CD4-positive, alpha-beta T cell treated with Interleukin-17A for 1 hour (primary cell): Measurements from ENCODE around the gene FECH.

Experiments used
- DNase-seq: peaks from one replicate; pipeline ENCODE4 v3.0.0-alpha.2; 2020

Gene FECH

DNA sequence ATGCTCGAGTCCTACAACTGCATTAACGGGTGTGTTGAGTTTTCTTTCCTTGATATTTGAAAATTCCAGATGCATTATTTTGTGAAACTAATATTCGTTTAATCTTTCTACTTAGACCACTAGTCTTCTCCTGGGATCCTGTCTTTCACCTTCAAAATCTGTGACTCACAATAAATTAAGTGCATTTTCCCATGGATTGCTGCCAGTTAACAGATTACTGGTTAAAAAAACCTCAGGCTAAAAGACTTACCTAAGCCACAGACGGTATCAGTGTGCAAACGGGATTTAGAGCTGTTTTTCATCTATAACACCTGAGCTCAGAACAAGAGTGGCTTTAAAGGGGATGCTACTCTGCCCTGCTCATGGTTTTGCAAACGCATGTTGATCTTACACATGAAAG is 10.2 kb downstream of the FECH start:
- DNase-seq: no peak

DNA sequence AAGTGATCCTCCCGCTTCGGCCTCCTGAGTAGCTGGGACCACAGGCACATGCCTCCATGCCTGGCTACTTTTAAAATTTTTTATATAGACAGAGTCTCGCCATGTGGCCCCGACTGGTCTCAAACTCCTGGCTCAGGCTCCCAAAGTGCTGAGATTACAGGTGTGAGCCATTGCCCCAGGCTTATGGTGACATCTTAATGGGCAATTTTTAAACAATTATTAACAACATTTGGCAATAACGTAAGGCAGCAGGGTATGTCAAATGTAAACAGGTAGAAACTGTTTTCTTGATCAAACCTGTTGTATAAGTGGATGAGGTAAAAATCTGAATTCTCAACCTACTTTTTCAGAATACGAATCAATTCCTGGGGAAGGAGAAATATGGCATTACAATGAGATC is 11.0 kb downstream of the FECH start:
- DNase-seq: no peak

DNA sequence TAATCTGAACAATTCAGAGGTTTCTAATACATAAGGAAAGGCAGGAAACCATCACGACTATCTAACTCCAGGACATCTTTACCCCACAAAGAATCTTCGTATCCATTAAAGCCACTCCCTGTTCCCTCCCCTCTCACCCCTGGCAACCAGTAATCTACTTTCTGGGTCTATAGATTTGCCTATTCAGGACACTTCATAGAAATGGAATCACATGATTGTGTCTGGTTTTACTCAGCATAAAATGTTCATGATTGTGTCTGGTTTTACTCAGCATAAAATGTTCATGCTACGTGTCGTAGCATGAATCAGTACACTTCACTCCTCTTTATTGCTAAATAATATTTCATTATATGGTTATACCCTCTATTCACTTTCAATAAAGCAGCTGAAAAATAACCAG is 11.6 kb downstream of the FECH start:
- DNase-seq: no peak

DNA sequence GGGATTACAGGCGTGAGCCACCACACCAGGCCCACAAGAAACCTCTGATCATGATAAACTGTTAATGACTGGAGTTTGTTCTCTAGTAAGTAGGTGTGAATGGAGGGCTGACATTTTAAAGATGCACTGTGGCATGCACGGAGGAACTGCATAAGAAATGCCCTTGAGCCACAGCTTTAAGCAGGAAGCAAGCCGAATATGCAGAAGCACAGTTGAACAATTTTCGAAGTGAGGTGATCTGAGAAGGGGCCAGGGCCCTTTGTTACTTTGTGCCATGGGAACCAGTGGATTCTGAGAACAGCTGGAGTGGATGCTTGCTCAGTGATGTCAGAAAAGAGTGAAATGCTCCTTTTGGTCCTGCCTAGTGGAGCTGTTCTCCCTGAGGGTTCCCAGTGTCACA is 16.3 kb downstream of the FECH start:
- DNase-seq: no peak

DNA sequence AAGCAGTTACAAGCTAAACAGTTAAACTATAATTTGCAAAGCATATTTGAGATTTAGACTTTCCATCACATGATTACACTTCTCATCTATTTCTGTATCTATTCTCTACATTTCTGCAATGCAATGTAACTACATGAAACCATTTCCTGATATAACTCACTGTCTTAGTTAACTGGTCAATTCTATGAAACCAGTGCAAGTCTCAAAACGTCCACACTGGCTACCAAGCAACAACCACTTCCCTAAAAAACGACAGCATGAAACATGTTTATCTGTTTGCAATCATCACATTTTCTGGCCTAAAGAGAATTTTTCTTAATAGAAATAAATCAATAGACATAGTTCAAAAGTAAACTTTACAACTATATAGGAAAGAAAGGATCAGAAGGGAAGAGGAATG is 17.4 kb downstream of the FECH start:
- DNase-seq: no peak

DNA sequence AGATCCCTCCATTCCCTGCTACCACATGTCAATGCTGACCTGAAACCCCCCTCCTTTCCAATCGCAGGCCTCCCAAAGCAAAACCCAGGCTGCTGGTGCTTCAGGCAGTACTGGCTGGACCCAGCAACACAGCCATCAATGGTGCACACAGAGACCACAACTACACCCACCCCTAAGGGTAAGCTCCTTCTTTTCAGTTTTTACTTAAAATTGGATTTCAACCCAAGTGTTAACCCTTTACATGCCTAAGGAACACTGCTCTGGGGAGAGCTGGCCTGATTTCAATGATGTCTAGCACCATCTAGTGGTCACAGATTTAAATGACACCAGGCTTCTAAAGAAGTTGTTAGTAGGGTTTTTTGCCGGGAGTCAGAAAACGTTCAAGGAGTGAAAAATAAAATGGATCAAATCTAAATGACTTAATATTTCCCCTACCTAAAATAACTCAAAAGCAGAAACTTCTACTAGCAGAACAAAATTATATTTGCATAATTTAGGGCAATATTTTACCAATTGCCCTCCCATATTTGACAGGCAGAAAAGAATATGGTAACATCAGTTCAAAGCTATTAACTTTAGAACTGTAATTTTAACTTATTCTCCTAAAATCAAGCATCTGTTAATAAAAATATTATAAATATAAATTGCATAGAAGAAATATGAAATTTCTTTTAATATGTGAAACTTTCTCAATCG is 24.6 kb downstream of the FECH start:
- DNase-seq: peak; percentile 61

DNA sequence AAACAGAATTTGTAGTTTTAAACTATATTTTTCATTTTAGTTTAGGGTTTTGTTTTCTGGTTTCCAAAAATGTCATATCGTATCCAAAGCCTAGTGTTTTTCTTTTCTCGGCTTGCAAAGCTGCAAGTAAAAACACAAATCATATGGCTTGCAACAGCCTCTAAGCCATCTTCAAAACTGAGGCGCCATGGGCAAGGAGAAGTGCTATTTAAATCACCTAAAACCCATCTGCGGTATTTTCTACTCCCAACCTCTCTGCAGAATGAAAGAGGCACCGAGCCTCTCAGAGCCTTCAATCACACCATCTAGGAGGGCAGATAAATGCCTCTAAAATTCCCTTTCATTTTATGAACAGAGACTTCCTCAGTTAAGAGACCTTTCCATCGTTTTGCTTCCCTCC is 25.2 kb downstream of the FECH start:
- no peak for DNase-seq

DNA sequence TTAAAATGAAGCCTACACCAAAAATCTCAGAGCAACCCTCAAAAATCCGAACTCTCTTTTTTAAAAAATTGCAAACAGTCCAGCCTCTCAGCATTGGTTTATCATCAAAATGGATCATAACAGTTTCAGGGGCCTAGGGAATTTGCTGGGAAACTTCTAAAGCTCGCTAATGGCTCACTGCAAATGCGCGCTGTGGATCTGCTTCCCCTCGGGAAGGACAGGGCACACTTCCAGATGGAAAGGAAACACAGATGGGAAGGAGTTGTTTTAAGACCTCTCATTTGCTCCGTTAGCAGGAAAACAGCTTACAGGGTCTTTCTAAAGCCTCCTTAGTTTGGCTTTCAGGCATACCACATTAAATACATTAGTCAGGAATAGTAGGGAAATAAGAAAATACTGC is 27.2 kb downstream of the FECH start:
- DNase-seq: no peak

DNA sequence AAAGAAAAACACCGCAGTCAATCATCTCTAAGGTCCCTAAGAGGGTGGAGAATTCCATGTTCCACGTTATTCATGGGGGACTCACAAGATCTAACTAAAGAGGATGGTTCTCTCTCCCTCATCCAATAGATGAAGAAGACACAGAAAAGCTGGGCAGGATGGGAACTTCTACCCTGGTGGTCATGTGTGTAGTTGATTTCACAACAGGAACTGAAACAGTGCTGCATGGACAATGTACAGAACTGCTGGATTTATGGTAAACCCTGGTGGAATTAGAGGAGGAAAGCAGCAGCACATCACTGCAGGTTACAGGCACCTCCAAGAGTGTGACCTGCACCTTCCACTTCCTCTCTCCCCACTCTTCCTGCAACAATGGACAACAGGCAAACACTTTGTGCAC is 31.4 kb downstream of the FECH start:
- no peak for DNase-seq

DNA sequence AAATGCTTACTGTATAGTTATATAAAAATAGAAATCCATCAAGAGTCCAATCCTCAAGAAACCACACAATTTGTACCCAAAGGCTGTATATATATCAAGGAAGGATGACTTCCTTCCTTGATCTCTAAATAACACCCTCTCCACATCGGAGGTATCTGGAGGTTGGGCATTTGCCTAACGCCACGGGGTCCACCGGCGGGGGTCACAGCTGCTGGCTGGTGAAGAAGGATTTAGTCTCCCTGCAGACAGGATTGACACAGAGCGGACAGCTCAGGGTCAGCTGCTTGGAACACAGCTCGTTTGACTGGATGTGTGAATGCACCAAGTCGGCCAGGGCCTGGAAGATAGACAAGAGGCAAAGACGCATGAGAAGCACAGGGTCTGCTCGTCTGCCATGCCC is 36.0 kb downstream of the FECH start:
- DNase-seq: no peak

DNA sequence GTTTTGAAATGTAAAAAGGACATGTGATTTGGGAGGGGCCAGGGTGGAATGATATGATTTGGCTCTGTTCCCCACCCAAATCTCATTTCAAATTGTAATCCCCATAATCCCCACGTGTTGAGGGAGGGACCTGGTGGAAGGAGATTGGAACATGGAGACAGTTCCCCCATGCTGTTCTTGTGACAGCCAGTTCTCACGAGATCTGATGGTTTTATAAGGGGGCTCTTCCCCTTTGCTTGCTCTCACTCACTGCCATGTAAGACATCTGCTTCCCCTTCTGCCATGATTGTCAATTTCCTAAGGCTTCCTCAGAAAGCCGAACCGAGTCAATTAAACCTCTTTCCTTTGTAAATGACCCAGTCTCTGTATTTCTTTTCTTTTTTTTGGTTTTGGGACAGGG is 39.2 kb downstream of the FECH start:
- DNase-seq: no peak

DNA sequence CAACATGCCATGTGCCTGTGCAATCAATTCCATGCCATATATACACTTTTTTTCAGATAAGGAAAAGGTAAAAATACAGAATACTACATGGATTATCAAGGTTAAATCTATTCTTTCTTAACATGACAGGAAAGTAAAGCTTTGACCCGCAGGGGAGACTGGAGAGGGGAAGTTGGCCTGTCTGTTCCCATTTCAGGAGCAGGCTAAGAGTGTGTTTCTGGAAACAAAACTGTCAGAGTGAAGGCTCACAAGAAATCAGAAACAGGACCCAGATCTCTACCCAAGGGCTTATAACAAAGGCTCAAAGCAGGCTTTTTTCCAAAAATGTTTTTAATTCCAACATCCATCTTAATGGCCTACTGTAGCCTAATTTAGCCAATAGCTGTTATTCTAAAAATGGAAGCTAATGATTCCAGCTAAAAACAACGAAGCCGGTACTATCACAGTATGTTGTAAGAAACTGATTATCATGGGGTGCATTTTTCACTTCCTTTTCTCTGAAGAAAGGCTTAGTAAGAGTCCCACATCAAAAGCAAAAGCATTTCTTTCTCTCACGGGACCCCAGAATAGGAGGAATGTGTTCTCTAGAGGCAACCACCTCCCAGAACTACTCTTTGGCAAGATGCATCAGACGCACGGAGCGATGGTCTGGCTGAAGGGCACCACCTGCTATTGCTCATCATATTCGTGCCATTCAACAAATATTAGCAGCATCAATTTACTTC is 41.4 kb downstream of the FECH start:
- DNase-seq: no peak

DNA sequence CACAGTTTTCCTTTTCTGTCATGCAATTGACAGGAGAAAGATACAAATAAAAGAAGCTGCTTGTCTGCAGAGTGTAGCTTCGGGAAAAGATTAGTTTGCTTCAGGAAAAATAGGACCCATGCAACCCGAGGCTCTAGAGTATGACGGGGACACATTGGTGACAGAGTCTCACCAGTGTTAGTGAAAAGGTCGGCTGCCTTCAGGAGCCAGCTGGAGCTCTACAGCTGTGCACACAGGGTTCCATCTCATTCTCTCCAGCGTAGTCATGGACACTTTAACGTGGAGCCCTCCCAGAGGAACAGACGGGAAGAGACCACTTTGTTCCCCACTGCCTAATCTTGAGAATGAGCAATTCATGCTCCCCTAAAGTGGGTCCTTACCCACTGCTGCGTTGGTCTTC is 42.9 kb downstream of the FECH start:
- no peak for DNase-seq

DNA sequence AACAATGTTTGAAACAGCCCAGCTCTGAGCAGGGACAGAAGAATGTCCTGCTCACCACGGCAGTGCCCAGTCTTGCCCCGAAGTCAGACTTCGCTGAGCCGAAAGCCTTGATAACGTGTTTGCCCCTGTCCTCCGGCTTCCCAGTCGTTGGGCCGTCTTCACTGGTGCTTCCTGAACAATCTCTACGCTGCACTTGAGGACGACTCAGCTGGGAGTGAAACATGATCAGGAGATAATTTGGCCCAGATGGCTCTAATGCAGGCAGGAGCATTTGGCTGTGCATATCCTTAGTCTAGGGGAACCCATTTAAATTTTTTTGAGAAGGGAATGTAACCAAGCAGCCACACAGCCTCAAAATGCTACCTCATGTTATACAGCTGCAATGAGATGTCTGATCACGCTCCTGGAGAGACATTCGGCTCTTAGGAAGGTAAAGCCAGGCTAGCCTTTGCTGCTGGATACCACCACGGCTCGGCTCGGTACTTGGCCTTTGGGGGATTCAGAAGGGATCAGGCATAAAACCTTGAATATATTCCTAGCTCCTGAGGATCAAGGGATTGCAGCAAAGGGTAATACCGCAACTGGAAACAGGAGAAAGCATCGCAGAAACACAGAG is 43.6 kb downstream of the FECH start:
- no peak for DNase-seq

DNA sequence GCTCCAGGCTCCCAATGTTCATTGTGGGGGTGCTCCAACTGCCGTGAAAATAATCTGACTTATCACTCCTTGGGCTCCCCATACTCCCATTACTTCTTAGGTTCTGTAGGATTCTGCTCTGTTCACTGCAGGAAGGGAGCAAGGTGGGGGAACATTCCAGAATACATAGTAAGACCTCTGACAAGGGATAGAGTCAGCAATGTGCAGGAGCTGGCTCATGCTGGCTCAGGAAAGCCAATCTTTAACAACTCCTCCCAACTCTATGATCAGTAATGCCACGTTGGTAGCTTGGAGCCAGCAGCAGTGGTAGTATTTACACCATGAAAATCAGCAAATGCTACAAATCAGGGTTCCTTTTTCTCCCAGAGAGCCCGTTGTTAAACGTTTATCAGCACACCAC is 44.4 kb downstream of the FECH start:
- DNase-seq: no peak

DNA sequence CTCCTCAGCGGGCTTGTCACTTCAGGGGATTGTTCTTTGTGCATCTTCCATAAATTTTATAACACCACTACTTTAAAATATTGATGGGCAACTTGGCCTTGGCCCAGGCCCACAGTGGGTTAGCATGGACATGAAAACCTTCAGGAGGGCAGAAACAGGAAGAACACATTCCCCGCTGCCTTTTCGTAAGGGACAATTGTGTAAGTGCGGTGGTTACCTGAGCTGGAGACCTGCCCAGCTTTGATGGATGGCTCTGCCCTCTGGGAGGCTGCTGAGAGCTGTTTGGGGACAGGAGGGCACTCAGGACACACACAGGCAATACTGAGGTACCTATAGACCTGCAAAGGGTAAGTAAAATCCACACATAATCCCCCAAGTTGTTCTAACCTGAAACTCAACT is 46.8 kb downstream of the FECH start:
- DNase-seq: no peak

DNA sequence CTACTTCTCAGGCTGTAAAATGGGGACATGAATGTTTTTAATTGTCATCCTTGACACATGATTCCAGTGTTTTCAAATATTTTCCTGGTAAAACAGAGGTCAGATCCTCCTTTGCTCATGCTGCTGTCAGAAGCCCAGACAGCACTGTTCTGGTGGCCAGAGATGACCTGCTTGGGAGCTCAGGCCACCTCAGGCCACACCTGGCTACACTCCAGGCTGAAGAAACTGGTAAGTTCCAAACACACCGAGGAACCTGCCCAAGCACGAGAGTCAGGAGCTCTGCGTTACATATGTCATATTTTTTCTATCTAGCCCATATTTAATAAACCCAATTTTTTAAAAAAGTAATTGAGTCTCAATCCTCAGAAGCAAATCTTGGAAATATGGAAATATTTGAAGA is 47.9 kb downstream of the FECH start:
- no peak for DNase-seq

DNA sequence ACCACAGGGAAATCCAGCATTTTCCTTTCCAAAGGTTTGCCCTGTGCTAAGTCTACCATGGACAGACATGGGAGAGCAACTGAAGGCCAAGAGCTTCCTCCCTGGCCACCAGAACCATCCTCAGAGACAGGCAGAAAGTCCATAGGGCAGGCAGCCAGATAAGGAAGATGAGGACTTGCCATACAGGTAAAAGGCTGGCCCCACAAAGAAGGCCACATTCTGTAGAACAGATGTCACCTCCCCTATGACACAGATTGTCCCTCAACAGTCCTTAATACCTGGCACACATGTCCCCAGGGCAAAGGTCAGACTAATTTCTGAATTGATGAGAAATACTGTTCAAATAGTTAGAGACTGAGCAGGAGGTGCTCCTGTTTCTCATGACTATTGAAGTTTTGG is 52.0 kb downstream of the FECH start:
- no peak for DNase-seq

DNA sequence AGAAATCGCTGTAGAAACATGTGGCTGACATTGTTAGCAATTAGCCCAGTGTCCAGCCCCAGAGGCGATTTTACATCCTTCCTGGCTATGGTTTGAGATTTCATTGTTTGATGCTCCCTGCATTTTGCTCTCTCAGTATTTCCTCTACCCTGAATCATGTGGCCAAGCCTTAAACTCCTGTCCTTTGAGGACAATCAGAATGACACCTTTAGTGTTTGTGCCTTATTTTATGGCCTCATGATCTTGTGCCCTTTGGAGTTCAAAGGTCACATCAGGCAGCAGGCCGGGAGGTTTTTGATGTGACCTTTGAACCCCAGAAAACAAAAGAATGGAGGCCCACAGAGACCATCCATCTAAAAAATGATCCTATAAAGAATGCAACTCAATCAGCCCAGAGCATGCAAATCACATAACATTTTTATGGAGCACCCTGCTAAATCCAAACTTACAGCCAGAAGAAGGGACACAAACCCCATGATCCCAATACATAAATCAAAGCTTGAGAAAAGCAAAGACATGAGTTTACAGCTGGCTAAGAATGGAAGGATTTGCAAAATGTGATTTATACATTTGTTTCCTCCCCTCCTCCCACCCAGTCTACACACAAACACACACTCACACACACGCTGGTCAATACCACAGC is 52.5 kb downstream of the FECH start:
- DNase-seq: no peak

DNA sequence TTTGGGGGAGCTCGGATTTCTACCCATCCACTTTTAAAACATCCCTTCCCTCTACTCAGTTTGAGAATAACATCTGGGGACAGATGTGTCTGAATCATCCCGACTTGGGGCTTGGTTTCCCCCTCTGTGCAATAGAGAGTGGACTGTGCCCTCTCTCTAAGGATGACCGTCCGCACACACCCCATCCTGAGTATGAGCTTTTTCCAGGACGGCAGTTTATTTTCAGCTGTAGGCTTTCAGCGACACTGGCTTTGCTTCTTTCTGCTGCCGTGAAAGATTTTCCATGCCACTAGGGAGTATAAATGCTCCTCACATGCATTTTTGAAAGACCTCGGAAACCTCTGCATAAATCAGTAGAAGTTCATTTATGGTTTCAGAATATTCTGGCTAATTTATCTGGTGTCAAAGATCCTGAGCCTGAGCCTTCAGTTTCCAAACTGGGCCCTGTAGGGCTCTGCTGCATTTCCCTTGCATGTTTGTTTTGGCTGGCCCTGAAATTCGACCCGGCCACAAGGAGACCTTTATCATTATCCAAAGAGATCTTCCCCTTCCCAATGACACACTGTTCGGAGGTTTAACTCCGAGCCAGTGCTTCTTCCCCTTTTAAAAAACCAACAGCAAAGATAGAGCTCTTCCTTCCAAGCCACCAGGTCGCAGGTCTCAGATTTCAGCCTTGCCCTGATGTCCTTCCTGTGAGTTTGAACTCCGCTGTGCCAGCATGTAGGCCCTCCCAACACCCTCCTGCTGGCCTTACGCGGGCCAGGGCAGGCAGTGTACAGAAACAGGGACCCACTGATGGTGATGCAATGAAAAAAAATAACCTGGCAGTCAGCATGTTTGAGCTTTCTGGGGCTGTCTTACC is 53.3 kb downstream of the FECH start:
- DNase-seq: no peak

DNA sequence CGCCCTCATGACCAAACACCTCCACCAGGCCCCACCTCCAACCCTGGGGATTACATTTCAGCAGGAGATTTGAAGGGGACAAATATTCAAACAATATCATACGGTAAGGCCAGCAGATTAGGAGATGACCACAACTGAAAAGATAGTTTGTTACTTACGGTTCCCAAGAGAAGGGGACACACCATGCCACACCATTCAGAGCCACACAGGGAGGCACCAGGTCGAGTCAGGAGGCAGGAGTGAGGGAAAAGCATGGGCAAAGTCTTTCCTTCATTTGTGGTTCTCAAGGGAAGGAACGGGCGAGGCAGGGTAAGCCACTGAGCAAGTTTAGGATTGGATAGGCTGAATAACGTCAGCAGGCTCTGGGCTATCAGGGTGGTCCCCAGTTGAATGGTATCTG is 57.4 kb downstream of the FECH start:
- no peak for DNase-seq

DNA sequence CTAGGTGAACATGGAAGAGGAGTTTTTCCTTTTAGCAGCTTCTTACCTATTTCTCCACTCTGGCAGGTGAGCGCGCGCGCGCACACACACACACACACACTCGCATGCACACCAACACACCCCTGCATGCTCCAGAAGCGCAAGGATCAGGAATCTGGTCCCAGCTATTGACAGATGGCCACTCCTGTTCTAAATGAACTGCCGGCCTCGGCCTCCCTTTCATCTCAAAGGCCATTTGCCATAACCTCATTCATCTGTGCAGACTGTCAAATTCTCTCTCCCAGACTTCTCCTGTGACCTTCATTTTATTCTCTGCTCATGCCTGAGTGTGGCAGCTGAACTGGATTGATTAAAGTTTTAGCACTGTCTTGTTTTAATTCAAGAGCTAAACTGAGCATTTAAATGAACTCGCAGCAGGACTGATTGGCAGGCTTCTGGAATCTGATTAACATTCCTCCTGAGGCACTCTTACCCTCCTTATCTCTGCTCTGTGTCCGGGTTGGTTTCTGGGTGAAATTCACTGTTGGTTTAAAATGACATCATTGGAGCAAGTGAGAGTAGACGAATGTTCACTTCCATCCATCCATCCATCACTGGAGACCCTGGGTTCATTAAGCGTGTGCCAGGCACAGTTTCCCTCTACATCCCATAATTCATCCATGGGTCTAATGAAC is 58.8 kb downstream of the FECH start:
- no peak for DNase-seq
